GM12891 (cell line): ENCODE results near the gene ZBTB48.

Experiments used
- PAX5 ChIP-seq: IDR thresholded peaks from 2 replicates; pipeline ENCODE4 v1.6.1; 2011; ENCODE audit warnings: low read length, moderate library complexity, mild to moderate bottlenecking; ENCODE audit not compliant: insufficient read depth, severe bottlenecking
- POLR2A ChIP-seq: IDR thresholded peaks from 2 replicates; pipeline ENCODE4 v1.6.1; 2011; ENCODE audit warnings: low read depth, low read length, control low read depth
- POLR2AphosphoS5 ChIP-seq: IDR thresholded peaks from 2 replicates; pipeline ENCODE4 v1.6.1; 2011; ENCODE audit warnings: low read depth, low read length, control low read depth
- POU2F2 ChIP-seq: IDR thresholded peaks from 2 replicates; pipeline ENCODE4 v1.6.1; 2011; ENCODE audit warnings: low read depth, mild to moderate bottlenecking, control low read depth, low read length, moderate library complexity
- SPI1 ChIP-seq: IDR thresholded peaks from 2 replicates; pipeline ENCODE4 v1.6.1; 2011; ENCODE audit warnings: low read depth, low read length, control low read depth
- TAF1 ChIP-seq: IDR thresholded peaks from 2 replicates; pipeline ENCODE4 v1.6.1; 2011; ENCODE audit warnings: low read depth, low read length, control low read depth

GRCh38 chr1:6593810-6594209, 14.0 kb downstream of the ZBTB48 start:
- TF ChIP-seq POLR2A (no peak), TAF1 (no peak), POLR2AphosphoS5 (no peak), PAX5 (no peak), SPI1 (no peak), POU2F2 (no peak)
